Ovary (tissue), 9 donors: ENCODE data around the gene SSRP1. TPM values are rescaled to one million over a fixed set of nuclear protein-coding genes. Genes with fewer than 3 reads are reported as not detected.

Source experiments
- DNase-seq, 5 donors: peaks; one replicate each; pipeline ENCODE4 v3.0.0-alpha.2; 2019 to 2020
- H3K27ac ChIP-seq, 2 donors: fragments of 200-600 bp; one replicate each; pipeline versions ENCODE4 v1.5.1 to v1.8.0; 2019 to 2022
- H3K27me3 ChIP-seq: fragments of 200-600 bp; one replicate; pipeline ENCODE4 v1.8.0; 2022
- H3K36me3 ChIP-seq: fragments of 200-600 bp; sonication (generic); one replicate; pipeline ENCODE4 v1.5.1; 2019
- H3K4me1 ChIP-seq: one replicate; pipeline ENCODE4 v1.8.1; 2013; ENCODE audit warnings: mild to moderate bottlenecking, moderate library complexity; ENCODE audit not compliant: insufficient read depth
- H3K4me3 ChIP-seq: fragments of 200-600 bp; sonication (generic); one replicate; pipeline ENCODE4 v1.5.1; 2017
- H3K9me3 ChIP-seq, 2 donors: fragments of 200-600 bp in 1 of 2; sonication (generic) in 1 of 2; one replicate each; pipeline versions ENCODE4 v1.5.1 to v1.8.1; 2013 to 2019; ENCODE audit warnings: mild to moderate bottlenecking in 1 of 2, moderate library complexity in 1 of 2
- CTCF ChIP-seq, 3 donors: fragments of 450-650 bp in 2 of 3; fragments of 200-600 bp in 1 of 3; IDR thresholded peaks; one replicate each; pipeline versions ENCODE4 v1.5.1 to v1.8.0; 2016 to 2022; ENCODE audit warnings: antibody characterized with exemption in 3 of 3, mild to moderate bottlenecking in 1 of 3
- EP300 ChIP-seq: sonication (generic); formaldehyde crosslinking; IDR thresholded peaks from one replicate; pipeline ENCODE4 v1.6.1; 2017; ENCODE audit warnings: antibody characterized with exemption
- POLR2A ChIP-seq: fragments of 450-650 bp; IDR thresholded peaks from one replicate; pipeline ENCODE4 v1.6.1; 2017; ENCODE audit warnings: antibody characterized with exemption, mild to moderate bottlenecking, moderate library complexity
- WGBS, 3 donors: extraction: QIAGEN DNeasy Blood & Tissue Kit in 1 of 3; methylation state at CpG; one replicate each; pipeline versions ENCODE4 v1.1.5 to v1.1.7; 2013 to 2017; 5-methylcytosine and 5-hydroxymethylcytosine counted together
- intact Hi-C, 4 donors: fragments of 100-400 bp; cut with DNase I; formaldehyde crosslinking; loops; one replicate each; pipeline versions ENCODE4 v1.11.0 to v1.15.1; 2022 to 2023
- polyA plus RNA-seq, 2 donors: library from polyadenylated mRNA; stranded (reverse); fragments of 200-250 nt in 1 of 2; fragments of 350-450 nt in 1 of 2; fragmentation: Illumina TruSeq in 1 of 2; extraction: RNeasy Lipid Tissue Mini Kit (QIAGEN cat#74804) in 1 of 2; gene quantifications; one replicate each; pipeline ENCODE4 v1.2.3, GENCODE V29; 2013 to 2014
- total RNA-seq, 7 donors: library from RNA; depleted of rRNA in 2 of 7; stranded (reverse); fragments of >200 nt in 2 of 7; fragmentation: NEBNext Ultra II Directional in 3 of 7; extraction: Animal tissue kit (Norgen Biotek cat#: 25700) in 3 of 7; gene quantifications; one replicate each; pipeline versions ENCODE4 v1.1.0 to v1.2.4, GENCODE V29; 2016 to 2023
- donor health status: DM: no; HTN: no; CAD: no; lungs with moderate emphysema.
- donor health status: DM: no; HTN: no; CAD: no.
- donor health status: Bipolar disorder and iron deficiency.
- donor health status: DM: yes; HTN: yes; CAD: no.
- donor health status: DM: no; HTN: no; CAD: no.
- donor health status: DM: yes; HTN: yes; CAD: no.

SSRP1 gene
- total and polyA plus RNA-seq, 9 donors = 43.3 to 134 (median 87.7) TPM

GRCh38 chr11:57360991-57361390 is 25.3 kb upstream of the SSRP1 start:
- H3K4me1 ChIP-seq = no peaks in the 10 kb centered on the region
- TF ChIP-seq POLR2A (no peak), CTCF (IDR thresholded peaks at IDR 0.05) (no peak), EP300 (no peak)
- no peaks in the 10 kb centered on the region for H3K9me3 ChIP-seq
- H3K36me3 ChIP-seq = no peaks in the 10 kb centered on the region
- DNase-seq = no peak
- intact Hi-C loops = no loop called here
- no peaks in the 10 kb centered on the region for H3K27me3 ChIP-seq
- 88 to 92% (median 91%) methylated on average over 8 of the region's 8 CpGs for WGBS, 3 donors
- H3K27ac ChIP-seq = no peak overlapping the region
- no peak overlapping the region for H3K4me3 ChIP-seq

GRCh38 chr11:57359896-57360690 is 24.4 kb upstream of the SSRP1 start:
- H3K4me1 ChIP-seq = no peaks in the 10 kb centered on the region
- WGBS, 3 donors = 81 to 87% (median 82%) methylated on average over 9 of the region's 9 CpGs
- intact Hi-C loops = loop anchor here in 1 of 4 donors (10.0 kb wide), 2 partner anchors 85 to 105 kb away; partner anchors contain the start of gene RTN4RL2
- H3K9me3 ChIP-seq = no peaks in the 10 kb centered on the region
- no peak for DNase-seq
- TF ChIP-seq POLR2A (no peak), EP300 (no peak), CTCF (IDR thresholded peaks at IDR 0.05) (no peak)
- H3K4me3 ChIP-seq = no peak overlapping the region
- H3K27me3 ChIP-seq = no peaks in the 10 kb centered on the region
- no peaks in the 10 kb centered on the region for H3K36me3 ChIP-seq
- no peak overlapping the region for H3K27ac ChIP-seq

GRCh38 chr11:57359396-57359795 is 23.7 kb upstream of the SSRP1 start:
- DNase-seq = no peak
- intact Hi-C loops = loop anchor here in 1 of 4 donors (10.0 kb wide), 2 partner anchors 85 to 105 kb away; partner anchors contain the start of gene RTN4RL2

GRCh38 chr11:57358991-57359390 is 23.3 kb upstream of the SSRP1 start:
- Histone ChIP-seq H3K27me3 (no peaks in the 10 kb centered on the region), H3K36me3 (no peaks in the 10 kb centered on the region), H3K27ac (no peak overlapping the region), H3K4me1 (no peaks in the 10 kb centered on the region), H3K9me3 (no peaks in the 10 kb centered on the region), H3K4me3 (no peak overlapping the region)
- no peak for DNase-seq
- intact Hi-C loops = loop anchor here in 1 of 4 donors (10.0 kb wide), 2 partner anchors 84 to 106 kb away; partner anchors contain the start of gene RTN4RL2
- 66 to 72% (median 67%) methylated on average over 9 of the region's 9 CpGs for WGBS, 3 donors
- TF ChIP-seq EP300 (no peak), POLR2A (no peak), CTCF (IDR thresholded peaks at IDR 0.05) (no peak)

More at GRCh38 chr11:57359396-57359795, 23.7 kb upstream of the SSRP1 start:
- TF ChIP-seq CTCF (IDR thresholded peaks at IDR 0.05) (no peak), POLR2A (no peak), EP300 (no peak)
- H3K36me3 ChIP-seq = no peaks in the 10 kb centered on the region
- no peaks in the 10 kb centered on the region for H3K27me3 ChIP-seq
- WGBS, 3 donors = 72 to 75% (median 73%) methylated on average over 5 of the region's 5 CpGs
- H3K4me1 ChIP-seq = no peaks in the 10 kb centered on the region
- no peaks in the 10 kb centered on the region for H3K9me3 ChIP-seq
- no peak overlapping the region for H3K27ac ChIP-seq
- H3K4me3 ChIP-seq = no peak overlapping the region
